LNCAP (cell line): Measurements from ENCODE around the gene TSEN54.

Source experiments
- TF ChIP-seq, protein P1 (sequence below): fragments of 450-650 bp; IDR thresholded peaks from 2 replicates; pipeline ENCODE4 v1.5.1; 2017; ENCODE audit warnings: mild to moderate bottlenecking

Gene TSEN54

DNA sequence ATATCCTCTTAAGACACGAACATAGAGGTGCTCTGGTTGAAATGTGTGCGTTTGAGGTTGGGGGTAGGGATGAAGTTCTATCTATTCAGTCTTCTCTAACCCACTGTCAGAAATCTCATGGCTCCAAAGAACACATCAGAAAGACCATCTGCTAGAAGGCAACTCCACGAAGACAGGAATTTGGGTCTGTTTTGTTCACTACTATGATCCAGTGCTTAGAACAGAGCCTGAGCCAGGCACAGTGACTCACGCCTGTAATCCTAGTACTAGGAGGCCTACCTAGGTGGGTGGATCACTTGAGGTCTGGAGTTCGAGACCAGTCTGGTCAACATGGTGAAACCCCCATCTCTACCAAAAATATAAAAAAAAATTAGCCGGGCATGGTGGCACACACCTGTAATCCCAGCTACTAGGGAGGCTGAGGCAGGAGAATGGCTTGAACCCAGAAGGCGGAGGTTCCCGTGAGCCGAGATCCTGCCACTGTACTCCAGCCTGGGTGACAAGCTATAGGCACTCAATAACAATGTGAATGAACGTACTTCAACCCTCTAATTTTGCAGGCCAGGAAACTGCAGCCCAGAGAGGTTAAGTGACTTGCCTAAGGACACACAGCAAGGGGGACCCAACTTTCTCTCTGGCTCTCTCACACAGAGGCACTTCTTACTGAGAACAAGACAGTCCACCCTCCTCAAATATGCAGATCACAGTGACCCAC lies 3.2 kb upstream of the TSEN54 start:
- TF ChIP-seq, protein P1, sequence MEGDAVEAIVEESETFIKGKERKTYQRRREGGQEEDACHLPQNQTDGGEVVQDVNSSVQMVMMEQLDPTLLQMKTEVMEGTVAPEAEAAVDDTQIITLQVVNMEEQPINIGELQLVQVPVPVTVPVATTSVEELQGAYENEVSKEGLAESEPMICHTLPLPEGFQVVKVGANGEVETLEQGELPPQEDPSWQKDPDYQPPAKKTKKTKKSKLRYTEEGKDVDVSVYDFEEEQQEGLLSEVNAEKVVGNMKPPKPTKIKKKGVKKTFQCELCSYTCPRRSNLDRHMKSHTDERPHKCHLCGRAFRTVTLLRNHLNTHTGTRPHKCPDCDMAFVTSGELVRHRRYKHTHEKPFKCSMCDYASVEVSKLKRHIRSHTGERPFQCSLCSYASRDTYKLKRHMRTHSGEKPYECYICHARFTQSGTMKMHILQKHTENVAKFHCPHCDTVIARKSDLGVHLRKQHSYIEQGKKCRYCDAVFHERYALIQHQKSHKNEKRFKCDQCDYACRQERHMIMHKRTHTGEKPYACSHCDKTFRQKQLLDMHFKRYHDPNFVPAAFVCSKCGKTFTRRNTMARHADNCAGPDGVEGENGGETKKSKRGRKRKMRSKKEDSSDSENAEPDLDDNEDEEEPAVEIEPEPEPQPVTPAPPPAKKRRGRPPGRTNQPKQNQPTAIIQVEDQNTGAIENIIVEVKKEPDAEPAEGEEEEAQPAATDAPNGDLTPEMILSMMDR: no peak

DNA sequence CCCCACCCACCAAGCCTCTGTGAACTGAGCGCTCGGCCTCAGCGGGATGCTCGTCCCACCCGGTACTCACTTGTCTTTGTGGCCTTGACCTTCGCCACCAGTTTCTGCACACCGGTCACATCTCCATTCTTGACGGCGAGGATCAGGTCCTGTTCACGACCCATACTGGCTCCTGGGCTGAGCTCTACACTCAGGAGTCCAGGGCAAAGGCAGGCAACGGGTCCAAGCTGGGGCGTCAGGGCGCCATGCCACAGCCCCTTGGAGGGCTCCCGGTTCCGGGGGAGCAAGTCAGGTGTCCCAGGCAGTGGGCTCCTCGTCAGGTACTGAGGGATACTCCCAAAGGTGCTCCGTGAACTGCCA lies 2.7 kb upstream of the TSEN54 start:
- TF ChIP-seq, protein P1: no peak

DNA sequence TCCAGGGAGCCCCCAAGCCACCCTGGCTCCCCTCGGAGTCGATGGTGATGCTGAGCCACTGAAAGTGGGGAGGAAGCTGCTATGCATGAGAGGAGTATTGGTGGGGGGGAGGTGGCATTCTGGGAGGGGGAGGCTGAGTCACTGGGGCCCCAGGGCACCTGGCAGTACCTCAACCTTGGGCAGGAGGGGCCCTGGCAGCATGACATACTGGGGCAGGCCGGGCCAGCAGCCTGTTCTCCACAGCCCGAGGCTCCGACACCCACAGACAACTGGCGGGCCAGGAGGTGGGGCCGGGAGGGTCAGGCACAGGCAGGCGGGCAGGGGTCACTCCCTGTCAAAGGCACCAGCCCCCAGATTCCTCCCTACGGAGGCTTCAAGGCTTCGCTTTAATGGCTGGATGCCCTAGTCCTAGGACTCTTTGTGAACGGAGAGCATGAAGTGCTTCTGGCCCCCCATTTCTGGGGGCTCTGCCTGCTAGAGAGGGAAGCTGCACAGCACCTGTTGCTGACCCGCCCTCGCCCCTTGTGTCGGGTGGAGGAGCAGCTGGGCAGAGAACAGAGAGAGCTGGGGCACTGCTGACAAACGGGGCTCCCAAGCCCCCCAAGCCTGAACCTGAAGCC lies 1.9 kb upstream of the TSEN54 start:
- TF ChIP-seq, protein P1: no peak

- TF ChIP-seq, protein P1: no peak
Observed at GRCh38 chr17:75514919-75515495, 1.3 kb upstream of the TSEN54 start.

DNA sequence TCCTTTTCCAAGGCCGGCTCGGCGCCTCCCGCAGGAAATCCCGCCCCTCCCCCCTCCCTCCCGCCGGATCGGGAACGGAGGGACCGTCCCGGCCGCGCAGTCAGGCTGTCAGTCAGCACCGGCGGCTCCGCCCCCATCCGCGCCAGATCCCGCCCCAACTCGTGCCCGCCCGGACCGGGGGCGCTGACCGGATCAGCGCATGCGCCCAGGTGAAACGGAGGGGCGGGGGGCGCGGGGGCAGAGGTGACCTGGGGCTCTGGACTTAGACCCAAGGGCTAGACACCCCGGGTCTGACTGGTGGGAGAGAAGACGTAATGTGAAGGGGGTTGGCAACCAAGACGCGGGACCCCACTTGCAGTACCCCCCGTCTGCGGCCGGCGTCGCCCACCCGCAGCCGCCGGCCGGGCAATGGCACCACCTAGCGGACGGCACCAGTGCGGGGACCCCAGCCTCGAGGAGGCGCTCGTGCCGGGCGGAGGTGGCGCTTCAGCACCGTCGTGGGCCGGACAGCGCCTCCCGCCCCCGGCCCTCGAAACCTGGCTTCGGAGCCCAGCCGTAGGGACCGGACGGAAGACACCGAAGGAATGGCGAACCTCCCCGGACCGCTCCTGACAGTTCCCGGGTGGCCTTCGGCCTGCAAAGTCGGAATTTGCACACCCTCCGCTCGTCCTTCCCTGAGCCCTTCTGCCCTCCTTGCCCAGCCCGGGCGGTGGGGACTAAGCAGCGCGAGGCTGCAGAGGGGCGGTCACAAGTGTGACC lies 653 bp upstream of the TSEN54 start, which contains the start of gene CASKIN2:
CASKIN2 (minus strand) TSS at position 42 of the 759 bp plus-strand sequence. CDS start 1,733 bp downstream, outside the sequence.
- TF ChIP-seq, protein P1: peak; percentile 99

DNA sequence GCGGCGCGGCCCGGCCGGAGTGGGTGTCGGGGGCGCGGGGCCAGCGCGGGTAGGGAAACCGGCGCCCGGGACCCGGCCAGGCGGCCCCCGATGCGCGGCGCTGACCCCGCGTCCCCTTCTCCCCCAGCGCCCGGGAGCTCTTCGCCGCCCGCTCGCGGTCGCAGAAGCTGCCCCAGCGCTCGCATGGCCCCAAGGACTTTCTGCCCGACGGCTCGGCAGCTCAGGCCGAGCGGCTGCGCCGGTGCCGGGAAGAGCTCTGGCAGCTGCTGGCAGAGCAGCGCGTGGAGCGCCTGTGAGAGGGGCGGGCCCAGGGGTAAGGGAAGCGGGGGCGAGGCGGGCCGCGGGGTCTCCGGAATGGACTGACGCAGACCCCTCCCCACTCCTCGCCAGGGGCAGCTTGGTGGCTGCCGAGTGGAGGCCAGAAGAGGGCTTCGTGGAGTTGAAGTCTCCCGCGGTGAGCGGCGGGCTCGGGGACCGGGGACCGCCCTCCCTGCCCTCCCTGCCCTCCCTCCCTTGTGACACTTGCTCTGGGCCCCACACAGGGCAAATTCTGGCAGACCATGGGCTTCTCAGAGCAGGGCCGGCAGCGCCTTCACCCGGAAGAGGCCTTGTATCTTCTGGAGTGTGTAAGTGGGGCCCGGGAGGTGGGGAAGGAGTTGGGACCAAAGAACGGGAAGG lies 430 bp downstream of the TSEN54 start:
- TF ChIP-seq, protein P1: no peak

- TF ChIP-seq, protein P1: no peak
Observed at GRCh38 chr17:75517297-75517865, 1.1 kb downstream of the TSEN54 start.
